Small intestine (tissue), 7 donors: ENCODE results near the gene RNF208. TPM values are rescaled to one million over a fixed set of nuclear protein-coding genes. Genes with fewer than 3 reads are reported as not detected.

Source experiments
- DNase-seq, 2 donors: peaks; one replicate each; pipeline versions ENCODE4 v3.0.0 to v3.0.0-alpha.2; 2013
- FAIRE-seq: peaks from 2 replicates; lab custom pipeline; 2012; peaks lifted over from hg19 to GRCh38; lab: Jason Lieb, UNC
- H3K27ac ChIP-seq, 3 donors: one replicate each; pipeline ENCODE4 v1.5.1; 2013; ENCODE audit warnings: low read length in 2 of 3, mild to moderate bottlenecking in 2 of 3, control low read depth in 1 of 3, inconsistent platforms in 1 of 3, low read depth in 1 of 3, moderate library complexity in 1 of 3
- H3K27me3 ChIP-seq, 3 donors: one replicate each; pipeline ENCODE4 v1.6.1; 2013; ENCODE audit warnings: low read length in 3 of 3, inconsistent platforms in 1 of 3; ENCODE audit not compliant: control insufficient read depth in 3 of 3, insufficient read depth in 3 of 3
- H3K36me3 ChIP-seq, 3 donors: one replicate each; pipeline ENCODE4 v1.6.1; 2013; ENCODE audit warnings: low read length in 3 of 3, inconsistent platforms in 1 of 3, low read depth in 1 of 3, mild to moderate bottlenecking in 1 of 3, moderate library complexity in 1 of 3; ENCODE audit not compliant: control insufficient read depth in 3 of 3, insufficient read depth in 2 of 3
- H3K4me1 ChIP-seq, 3 donors: one replicate each; pipeline ENCODE4 v1.6.1; 2013; ENCODE audit warnings: low read length in 2 of 3, inconsistent platforms in 1 of 3, low read depth in 1 of 3, mild to moderate bottlenecking in 1 of 3, moderate library complexity in 1 of 3; ENCODE audit not compliant: control insufficient read depth in 3 of 3, insufficient read depth in 2 of 3
- H3K4me3 ChIP-seq, 3 donors: one replicate each; pipeline ENCODE4 v1.5.1; 2013; ENCODE audit warnings: low read length in 3 of 3, control low read depth in 1 of 3, inconsistent platforms in 1 of 3, low read depth in 1 of 3, mild to moderate bottlenecking in 1 of 3, moderate library complexity in 1 of 3
- H3K9me3 ChIP-seq, 2 donors: one replicate each; pipeline ENCODE4 v1.6.1; 2013; ENCODE audit warnings: low read depth in 1 of 2, low read length in 1 of 2; ENCODE audit not compliant: control insufficient read depth in 2 of 2, insufficient read depth in 1 of 2
- WGBS, 3 donors: extraction: QIAGEN DNeasy Blood & Tissue Kit; methylation state at CpG; one replicate each; pipeline ENCODE4 v1.1.7; 2013; 5-methylcytosine and 5-hydroxymethylcytosine counted together
- polyA plus RNA-seq, 4 donors: library from polyadenylated mRNA; stranded (reverse) in 3 of 4; unstranded in 1 of 4; fragments of 200-250 nt in 3 of 4; fragments of 120-200 nt in 1 of 4; gene quantifications; one replicate each; pipeline versions ENCODE4 v1.2.1 to v1.2.3, GENCODE V29; 2013
- donor health status: healthy with polysubstance abuse.
- donor health status: control.
- donor health status: control.
- donor health status: Bipolar disorder and iron deficiency.
- donor health status: healthy.

RNF208 gene
- polyA plus RNA-seq, 4 donors: 2.7 to 10.8 (median 8.3) TPM

GRCh38 chr9:137232101-137232500 lies 10.1 kb upstream of the RNF208 start:
- Histone ChIP-seq H3K9me3 (no peaks in the 10 kb centered on the region), H3K27ac (peak overlapping the region in 1 of 3 donors; percentile 95), H3K4me1 (peaks cover 3 to 74% (median 11%) of the 10 kb centered on the region in 3 donors), H3K4me3 (no peak overlapping the region), H3K27me3 (no peaks in the 10 kb centered on the region), H3K36me3 (peaks cover 0 to 47% (median 0%) of the 10 kb centered on the region in 3 donors)
- no peak for DNase-seq
- WGBS, 3 donors: 54 to 75% (median 69%) methylated on average over 7 to 10 of the region's 10 CpGs
- no peak for FAIRE-seq

GRCh38 chr9:137231372-137232039 lies 9.5 kb upstream of the RNF208 start:
- peaks cover 0 to 74% (median 11%) of the 10 kb centered on the region in 3 donors for H3K4me1 ChIP-seq
- 78 to 84% (median 80%) methylated on average over 20 to 23 of the region's 23 CpGs for WGBS, 3 donors
- H3K9me3 ChIP-seq: no peaks in the 10 kb centered on the region
- DNase-seq: no peak
- H3K36me3 ChIP-seq: peaks cover 0 to 47% (median 0%) of the 10 kb centered on the region in 3 donors
- H3K27me3 ChIP-seq: no peaks in the 10 kb centered on the region
- FAIRE-seq: no peak
- peak overlapping the region in 1 of 3 donors; percentile 95 for H3K27ac ChIP-seq
- H3K4me3 ChIP-seq: no peak overlapping the region

- Histone ChIP-seq H3K9me3 (no peaks in the 10 kb centered on the region), H3K36me3 (peaks cover 0 to 47% (median 0%) of the 10 kb centered on the region in 3 donors), H3K27me3 (no peaks in the 10 kb centered on the region), H3K27ac (peak within 1 kb of the TSS in 2 of 3 donors; percentile 5 to 95), H3K4me3 (peak within 1 kb of the TSS in 1 of 3 donors; percentile 21), H3K4me1 (peaks cover 0 to 79% (median 11%) of the 10 kb centered on the region in 3 donors)
- WGBS, 3 donors: 17 to 51% (median 28%) methylated on average over 14 of the region's 14 CpGs
- DNase-seq (peak; percentile 56 to 78), FAIRE-seq (no peak)
These were observed 8.8 kb upstream of the RNF208 start, which contains the start of gene SLC34A3 for GRCh38 chr9:137230705-137231371. Gene SLC34A3, plus strand, starts transcription at chr9:137230901. Its CDS starts 802 bp downstream, at chr9:137231703.

- WGBS, 3 donors: 17 to 51% (median 27%) methylated on average over 27 to 31 of the region's 31 CpGs
- DNase-seq: peak; percentile 52 to 92
- H3K27ac ChIP-seq: peak overlapping the region in 2 of 3 donors; percentile 5 to 95
- H3K9me3 ChIP-seq: no peaks in the 10 kb centered on the region
- H3K36me3 ChIP-seq: peaks cover 0 to 40% (median 0%) of the 10 kb centered on the region in 3 donors
- H3K4me1 ChIP-seq: peaks cover 0 to 80% (median 11%) of the 10 kb centered on the region in 3 donors
- peak overlapping the region in 1 of 3 donors; percentile 21 for H3K4me3 ChIP-seq
- FAIRE-seq: no peak
- H3K27me3 ChIP-seq: no peaks in the 10 kb centered on the region
These were observed 8.1 kb upstream of the RNF208 start for GRCh38 chr9:137229903-137230704.

GRCh38 chr9:137228968-137229896 lies 7.2 kb upstream of the RNF208 start:
- Histone ChIP-seq H3K36me3 (peaks cover 0 to 31% (median 0%) of the 10 kb centered on the region in 3 donors), H3K27me3 (no peaks in the 10 kb centered on the region), H3K27ac (peak overlapping the region in 1 of 3 donors; percentile 95), H3K4me3 (no peak overlapping the region), H3K4me1 (peaks cover 0 to 84% (median 11%) of the 10 kb centered on the region in 3 donors), H3K9me3 (no peaks in the 10 kb centered on the region)
- 61 to 69% (median 68%) methylated on average over 26 to 27 of the region's 27 CpGs for WGBS, 3 donors
- DNase-seq (peak in 1 of 2 donors; percentile 36), FAIRE-seq (no peak)

- no peaks in the 10 kb centered on the region for H3K27me3 ChIP-seq
- no peak for FAIRE-seq
- DNase-seq: peak in 1 of 2 donors; percentile 39
- 32 to 57% (median 36%) methylated on average over 16 to 29 of the region's 29 CpGs for WGBS, 3 donors
- peaks cover 0 to 27% (median 0%) of the 10 kb centered on the region in 3 donors for H3K36me3 ChIP-seq
- H3K4me1 ChIP-seq: peaks cover 0 to 88% (median 11%) of the 10 kb centered on the region in 3 donors
- peak overlapping the region in 1 of 3 donors; percentile 95 for H3K27ac ChIP-seq
- H3K4me3 ChIP-seq: peak overlapping the region in 1 of 3 donors; percentile 16
- no peaks in the 10 kb centered on the region for H3K9me3 ChIP-seq
These were observed 6.5 kb upstream of the RNF208 start for GRCh38 chr9:137228506-137228967.

GRCh38 chr9:137227853-137228505 lies 5.9 kb upstream of the RNF208 start:
- peak overlapping the region in 1 of 3 donors; percentile 95 for H3K27ac ChIP-seq
- 11 to 37% (median 24%) methylated on average over 12 to 18 of the region's 18 CpGs for WGBS, 3 donors

More at GRCh38 chr9:137227853-137228505, 5.9 kb upstream of the RNF208 start:
- Histone ChIP-seq H3K9me3 (no peaks in the 10 kb centered on the region), H3K4me1 (peaks cover 0 to 84% (median 11%) of the 10 kb centered on the region in 3 donors), H3K27me3 (no peaks in the 10 kb centered on the region), H3K36me3 (peaks cover 0 to 21% (median 0%) of the 10 kb centered on the region in 3 donors), H3K4me3 (peak overlapping the region in 1 of 3 donors; percentile 16)
- FAIRE-seq (no peak), DNase-seq (no peak)
